UCSD-AML1 (cell line): Measurements from ENCODE around the gene IQGAP1.

Source experiments
- DNase-seq: peaks from one replicate; lab custom pipeline; 2025; ENCODE audit not compliant: unreplicated experiment; lab: John Stamatoyannopoulos, UW

IQGAP1 gene

DNA sequence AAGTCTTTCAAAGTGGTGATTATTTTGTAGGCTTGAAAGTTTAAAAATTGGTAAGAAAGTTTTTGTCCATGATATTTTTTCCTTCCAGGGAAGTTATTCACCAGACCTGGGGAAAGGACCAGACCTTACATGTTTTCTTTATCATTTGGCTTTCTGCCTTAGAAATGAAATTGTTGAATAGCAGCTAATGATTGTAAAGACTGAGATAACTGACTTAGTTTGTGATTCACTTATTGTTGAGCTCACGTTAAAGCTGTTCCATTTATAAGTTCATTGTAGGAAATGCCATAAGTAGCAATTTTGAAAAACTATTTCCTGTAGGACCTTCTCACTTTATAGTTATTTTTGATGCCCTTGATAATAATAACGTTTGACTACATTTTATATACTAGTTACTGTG is 51.9 kb downstream of the IQGAP1 start:
- DNase-seq: no peak

DNA sequence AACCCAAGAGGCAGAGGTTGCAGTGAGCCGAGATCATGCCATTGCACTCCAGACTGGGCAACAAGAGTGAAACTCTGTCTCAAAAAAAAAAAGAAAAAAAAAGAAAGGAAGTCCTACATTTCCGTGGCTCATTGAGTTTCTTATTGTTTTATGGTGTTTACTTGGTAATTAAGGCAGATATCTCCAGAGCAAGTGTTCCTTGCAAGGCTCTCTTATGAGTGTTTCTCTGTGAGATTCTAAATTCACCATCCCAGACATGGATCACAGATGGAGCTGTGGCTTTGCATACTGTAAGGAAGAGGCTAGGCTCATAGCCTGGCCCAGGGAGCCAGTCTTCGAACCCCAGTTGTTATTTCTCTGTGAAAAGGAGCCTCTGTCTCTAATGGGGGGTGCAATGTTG is 53.0 kb downstream of the IQGAP1 start:
- no peak for DNase-seq

DNA sequence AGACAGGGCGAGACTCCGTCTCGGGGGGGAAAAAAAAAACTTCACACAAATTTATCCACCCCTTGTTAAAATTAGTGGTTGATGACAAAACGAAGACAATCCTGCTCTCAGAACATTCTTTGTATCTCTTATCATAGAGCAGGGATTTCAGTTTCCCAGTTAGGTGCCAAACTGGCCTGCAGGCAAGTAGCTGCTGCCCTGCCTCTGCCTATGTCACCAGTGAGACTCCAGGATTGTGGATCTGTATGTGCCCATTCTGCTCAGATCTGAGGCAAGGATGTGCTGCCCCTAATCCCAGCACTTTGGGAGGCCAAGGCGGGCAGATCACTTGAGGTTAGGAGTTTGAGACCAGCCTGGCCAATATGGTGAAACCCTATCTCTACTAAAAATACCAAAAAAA is 54.4 kb downstream of the IQGAP1 start:
- no peak for DNase-seq

DNA sequence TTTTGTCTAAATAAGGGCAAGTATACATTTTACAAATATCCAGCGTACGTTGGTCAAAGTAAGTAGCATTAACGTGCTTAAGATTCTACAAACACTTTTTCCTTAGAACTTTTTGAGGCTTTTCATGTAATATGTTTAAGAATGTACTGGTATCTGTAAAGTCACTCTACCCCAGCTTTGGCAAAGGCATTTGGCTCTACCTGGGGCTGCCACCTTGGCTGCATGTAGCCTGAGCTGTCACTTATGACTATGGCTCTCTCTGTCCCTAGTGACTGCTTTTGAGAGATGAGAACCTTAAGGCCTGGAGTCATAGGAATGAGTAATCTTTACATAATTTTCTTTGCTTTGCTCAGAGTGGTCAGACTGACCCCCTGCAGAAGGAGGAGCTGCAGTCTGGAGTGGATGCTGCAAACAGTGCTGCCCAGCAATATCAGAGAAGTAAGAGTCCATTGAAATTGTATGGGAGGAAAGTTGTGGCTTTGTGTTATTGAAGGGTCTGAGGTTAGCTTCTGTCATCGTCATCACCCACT is 61.2 kb downstream of the IQGAP1 start:
- DNase-seq: no peak

DNA sequence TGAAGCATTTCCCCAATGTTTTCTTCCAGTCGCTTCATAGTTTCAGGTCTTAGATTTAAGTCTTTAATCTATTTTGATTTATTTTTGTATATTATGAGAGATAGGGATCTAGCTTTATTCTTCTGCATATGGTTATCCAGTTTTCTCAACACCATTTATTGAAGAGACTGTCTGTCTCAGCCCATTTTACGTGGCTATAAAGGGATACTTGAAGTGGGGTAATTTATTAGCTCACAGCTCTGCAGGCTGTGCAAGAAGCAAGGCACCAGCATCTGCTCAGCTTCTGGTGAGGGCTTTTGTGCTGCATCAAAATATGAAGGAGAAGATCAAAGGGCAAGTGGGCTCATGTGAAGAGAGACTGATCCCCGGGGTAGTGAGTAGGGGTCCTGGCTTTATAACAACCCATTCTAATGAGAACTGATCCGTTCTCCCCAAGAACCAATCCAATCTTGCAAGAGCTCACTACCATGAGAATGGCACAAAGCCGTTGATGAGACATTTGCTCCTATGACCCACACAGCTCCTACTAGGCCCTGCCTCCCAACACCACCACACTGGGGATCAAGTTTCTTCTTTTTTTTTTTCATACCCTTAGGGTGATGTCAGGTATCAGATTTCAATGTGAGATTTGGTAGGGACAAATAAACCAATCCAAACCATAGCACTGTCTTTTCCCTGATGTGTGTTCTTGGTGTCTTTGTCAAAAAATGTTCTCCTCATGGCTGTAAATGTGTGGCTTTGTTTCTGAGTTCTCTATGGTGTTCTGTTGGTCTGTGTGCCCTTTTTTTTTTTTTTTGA is 63.2 kb downstream of the IQGAP1 start:
- no peak for DNase-seq

DNA sequence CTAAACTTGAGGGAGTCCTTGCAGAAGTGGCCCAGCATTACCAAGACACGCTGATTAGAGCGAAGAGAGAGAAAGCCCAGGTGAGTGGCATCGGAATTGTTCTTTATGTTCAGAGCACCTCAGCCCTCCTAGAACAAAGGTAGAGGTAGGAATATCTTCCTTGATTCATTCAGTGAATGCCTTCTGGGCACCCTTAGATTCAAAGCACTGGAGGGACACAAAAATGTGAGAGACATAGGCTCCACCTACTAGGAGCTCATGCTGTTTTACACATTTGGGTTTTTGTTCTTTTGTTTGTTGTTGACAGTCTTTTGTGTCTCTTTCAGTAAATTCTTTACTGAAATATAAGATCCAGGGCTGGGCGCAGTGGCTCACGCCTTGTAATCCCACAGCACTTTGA is 68.2 kb downstream of the IQGAP1 start:
- no peak for DNase-seq

DNA sequence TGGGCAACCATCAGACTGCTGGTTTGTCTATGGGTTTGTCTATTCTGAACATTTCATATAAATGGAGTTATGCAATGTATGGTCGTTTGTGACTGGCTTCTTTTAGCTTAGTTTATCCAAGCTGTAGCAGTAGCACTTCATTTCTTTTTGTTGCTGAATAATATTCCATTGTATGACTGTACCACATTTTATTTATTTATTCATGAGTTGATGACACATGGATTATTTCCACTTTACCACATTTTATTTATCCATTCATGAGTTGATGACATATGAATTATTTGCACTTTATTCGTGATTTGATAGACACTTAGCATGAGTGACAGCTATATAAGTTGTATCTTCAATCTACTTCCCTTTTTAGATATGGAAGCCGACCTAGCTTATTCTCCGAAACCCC is 70.0 kb downstream of the IQGAP1 start:
- no peak for DNase-seq

DNA sequence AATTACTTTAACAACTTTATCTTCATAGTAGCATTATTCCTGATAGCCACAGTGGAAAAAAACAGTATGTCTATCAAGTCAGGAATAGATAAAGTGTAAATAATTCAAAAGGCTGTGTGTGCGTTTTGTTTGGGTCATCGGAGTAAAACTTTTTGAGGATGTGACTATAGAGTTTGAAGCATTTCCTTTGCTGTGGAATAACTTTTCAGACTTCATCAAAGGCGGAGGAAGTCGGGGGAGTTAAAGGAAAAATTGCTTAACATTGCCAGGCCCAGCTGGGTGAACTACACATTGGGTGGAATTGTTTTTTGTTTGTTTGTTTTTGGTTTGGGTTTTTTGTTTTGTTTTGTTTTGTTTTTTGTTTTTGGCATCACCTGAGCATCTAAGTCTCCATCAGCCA is 71.3 kb downstream of the IQGAP1 start:
- no peak for DNase-seq

DNA sequence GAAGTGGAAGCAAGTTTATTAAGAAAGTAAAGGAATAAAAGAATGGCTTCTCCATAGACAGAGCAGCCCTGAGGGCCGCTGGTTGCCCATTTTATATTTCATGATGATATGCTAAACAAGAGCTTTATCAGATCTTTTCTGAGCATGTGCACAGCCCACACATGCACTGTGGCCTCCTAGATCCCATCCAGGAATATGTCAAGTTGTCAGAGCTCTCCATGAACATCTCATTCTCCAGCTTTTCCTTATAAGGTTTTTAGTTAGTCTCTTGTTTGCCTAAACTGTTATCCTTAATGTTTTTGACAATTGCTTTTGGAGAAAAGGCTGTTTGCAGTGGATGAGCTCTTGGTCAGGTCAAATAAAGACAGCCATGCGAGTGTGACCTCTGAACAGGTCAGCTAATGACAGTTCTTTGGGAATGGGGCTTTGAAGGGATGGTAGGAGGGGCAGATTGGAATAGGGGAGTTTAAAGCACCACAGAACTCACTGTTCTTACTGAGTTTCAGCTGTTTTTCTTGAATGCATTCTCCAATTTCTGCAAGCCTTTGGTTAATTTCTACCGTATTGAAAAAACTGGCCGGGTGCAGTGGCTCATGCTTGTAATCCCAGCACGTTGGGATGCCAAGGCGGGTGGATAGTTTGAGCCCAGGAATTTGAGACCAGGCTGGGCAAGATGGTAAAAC is 72.2 kb downstream of the IQGAP1 start:
- no peak for DNase-seq

DNA sequence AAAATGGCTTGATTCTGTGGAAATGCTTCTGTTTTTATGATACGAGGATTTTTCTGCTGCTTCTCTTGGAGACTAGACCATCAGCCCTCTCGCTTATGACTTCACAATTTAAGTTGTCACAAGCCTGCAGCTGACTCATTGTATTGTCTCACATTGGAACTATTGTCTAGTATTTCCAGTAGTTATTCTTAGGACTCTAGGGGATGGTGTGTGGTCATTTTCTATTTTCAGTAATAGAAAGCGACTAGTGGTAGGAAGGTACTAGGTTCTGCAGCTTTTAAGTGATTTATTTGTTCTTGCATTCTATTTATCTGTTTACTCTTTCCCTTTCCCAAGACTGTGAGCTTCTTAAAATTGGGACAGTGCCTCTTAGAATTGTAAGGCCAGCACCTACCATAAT is 75.3 kb downstream of the IQGAP1 start:
- DNase-seq: no peak

DNA sequence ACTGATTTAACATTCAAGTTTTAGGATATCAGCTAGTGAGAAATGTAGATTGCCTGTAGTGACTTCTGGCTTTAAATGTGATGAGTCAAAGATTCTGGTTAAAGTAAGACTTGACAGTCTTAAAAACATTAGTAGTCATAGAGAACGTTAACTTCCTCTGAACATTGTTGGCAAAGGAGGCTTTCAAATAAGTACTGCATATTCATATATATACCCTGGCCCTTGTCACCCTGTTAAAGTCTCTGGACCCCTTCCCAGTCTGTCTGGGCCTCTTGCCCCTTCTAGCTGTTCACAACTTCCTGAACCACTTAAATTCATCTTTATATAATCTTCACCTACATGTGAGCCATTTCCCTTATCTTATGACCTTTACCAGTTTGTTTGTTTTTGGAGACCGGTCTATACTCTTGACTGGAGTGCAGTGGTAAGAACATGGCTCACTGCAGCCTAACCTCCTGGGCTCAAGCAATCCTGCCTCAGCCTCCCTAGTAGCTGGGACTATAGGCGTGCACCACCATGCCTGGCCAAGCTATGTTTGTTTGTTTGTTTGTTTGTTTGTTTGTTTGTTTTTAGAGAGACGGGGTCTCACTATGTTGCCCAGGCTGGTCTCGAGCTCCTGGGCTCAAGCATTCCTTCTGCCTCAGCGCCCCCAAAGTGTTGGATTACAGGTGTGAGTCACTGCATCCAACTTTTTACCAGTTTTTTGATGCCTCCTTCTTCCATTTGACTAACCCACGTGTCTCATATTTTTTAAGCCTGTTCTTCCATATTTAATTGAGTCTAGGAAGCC is 77.3 kb downstream of the IQGAP1 start:
- no peak for DNase-seq

DNA sequence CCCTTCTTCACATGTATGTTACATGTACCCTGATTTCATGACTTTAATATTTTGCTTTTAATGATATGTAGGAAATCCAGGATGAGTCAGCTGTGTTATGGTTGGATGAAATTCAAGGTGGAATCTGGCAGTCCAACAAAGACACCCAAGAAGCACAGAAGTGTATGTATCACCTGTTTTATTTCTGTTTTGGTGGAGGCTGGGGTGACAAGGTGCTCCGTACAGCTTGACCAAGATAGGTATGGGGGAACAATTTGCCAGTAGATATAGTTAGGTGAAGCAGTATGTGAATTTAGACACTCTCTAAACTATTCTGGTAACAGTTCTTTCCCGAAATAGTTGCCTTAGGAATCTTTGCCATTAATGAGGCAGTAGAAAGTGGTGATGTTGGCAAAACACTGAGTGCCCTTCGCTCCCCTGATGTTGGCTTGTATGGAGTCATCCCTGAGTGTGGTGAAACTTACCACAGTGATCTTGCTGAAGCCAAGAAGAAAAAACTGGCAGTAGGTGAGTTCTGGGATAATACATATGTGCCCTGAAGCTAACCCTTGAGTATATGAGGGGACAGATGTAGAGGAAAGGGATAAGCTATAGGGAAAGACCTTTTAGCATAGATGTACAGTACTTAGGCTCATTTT is 78.0 kb downstream of the IQGAP1 start:
- DNase-seq: no peak

DNA sequence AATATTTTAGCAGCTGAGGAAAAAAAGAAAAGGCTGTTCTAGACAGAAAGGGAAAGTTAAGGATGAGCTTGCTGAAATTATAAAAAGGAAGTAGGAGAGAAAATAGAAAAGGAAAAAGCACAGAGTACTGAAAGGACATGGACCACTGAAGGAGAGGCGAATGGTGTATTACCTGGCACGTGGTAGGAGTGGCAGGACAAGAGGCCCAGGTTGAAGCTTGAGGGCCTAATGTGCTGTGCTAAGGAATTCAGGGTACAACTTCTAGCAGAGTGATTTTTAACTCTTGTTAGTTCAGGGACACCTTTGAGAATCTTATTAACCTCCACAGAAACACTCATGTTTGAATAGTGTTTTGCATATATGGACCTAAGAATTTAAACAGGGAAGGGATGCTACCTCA is 81.7 kb downstream of the IQGAP1 start:
- DNase-seq: no peak

DNA sequence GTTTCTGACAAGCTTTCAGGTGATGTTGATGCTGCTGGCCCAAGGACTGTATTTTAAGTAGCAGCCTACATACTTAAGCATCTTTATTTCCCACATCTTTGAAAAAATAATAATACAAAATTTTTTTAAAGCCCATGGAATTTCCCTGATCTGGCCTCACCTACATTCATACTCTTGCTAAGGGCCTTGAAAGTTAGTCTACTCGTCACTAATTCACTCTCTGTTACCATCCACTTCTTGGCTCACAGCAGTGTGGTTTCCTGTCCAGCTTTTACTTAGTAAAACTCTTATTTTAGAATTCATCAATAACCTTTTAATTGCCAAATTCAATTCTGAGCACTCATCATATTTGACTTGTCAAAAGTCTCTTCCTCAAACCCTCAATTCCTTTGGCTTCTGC is 82.4 kb downstream of the IQGAP1 start:
- DNase-seq: no peak

DNA sequence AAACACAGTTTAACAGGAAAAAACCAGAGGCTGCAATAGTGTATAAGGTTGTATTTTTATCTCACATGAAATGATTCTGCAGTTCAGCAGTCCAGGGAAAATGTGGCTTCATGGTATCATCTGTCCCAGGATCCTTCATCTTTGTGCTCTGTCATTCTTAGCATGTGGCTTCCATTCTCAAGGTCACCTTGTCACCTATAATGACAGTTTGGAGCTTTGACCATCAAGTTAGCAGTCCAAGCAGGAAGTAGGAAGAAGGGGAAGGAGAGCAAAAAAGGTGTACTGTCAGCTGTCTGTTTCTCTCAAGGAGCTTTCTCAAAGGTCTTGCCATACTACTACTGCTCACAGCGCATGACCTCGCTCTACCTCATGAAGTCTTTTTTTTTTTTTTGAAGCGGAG is 83.1 kb downstream of the IQGAP1 start:
- DNase-seq: no peak

DNA sequence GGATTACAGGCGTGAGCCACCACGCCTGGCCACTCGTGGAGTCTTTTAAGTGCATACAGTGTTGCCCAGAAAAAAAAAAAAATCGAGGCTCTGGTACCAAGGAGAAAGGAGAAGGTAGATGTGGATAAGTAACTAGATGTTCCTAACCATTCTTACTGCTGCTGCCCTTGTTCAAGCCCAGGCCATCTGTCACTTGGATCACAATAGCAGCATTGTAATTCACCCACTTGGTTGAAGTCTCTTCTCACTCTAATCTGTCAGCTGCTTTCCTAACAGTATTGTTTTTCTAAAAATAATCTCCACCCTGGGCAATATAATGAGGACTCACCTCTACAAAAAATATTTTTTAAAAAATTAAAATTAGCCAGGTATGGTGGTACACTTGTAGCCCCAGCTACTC is 83.7 kb downstream of the IQGAP1 start:
- DNase-seq: no peak

DNA sequence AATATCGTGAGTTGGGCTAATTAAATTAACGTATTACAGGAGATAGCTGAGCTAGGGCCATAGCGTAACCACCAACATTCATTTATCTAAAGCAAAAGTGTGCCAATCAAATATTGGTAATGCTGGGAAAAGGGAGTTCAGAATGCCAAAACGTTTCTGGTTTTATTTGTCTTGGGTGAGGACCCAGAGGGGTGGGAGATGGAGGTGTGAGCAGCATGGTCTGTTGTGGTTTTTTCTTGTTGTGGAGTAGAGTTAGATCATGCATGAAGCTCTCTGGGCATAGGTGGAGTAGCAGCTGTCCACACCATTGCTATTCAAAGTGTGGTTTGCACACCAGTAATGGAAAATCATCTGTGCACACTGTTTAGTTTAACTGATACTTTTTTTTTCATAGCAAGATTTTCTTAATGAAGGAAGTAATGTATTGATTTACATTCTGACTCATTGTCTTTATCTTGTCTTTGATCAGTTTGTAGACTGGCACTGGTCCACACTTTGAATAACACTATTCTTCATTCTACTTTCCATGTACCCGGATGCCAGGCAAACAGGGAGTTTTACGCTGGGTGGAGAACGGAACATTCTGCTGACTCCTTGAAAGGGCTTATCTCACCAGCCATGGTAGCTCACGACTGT is 90.9 kb downstream of the IQGAP1 start:
- no peak for DNase-seq

DNA sequence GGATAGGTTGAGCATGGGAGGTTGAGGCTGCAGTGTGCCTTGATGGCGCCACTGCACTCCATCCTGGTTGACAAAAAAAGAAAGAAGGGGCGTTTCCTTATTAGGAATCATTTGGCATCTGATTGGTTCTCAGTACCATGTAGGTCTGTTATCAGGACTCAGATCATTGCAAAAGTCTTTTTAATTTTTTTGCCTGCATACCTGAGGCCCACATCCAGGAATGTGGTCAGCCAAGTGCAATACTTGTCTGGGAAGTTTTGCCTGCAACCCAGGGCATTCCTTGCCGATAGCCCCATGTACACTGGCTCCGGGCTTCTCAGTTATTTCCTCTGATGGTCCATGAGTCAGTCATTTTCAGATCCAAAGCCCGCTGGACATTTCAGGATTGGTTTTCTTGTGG is 91.6 kb downstream of the IQGAP1 start:
- no peak for DNase-seq

DNA sequence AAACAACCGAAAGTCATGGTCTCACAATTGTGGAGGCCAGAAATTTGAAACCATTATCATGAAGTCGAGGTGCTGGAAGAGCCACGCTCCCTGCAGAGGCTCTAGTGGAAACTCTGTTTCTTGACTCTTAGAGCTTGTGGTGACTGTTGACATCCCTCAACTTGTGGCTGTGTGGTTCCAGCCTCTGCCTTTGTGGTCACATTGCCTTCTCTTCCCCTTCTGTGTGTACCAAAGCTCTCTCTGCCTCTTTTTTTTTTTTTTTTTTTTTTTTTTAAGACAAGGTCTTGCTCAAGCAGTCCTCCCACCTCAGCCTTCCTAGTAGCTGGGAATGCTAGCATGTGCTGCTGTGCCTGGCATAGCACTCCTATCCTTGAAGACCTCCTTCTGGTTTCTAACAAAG is 93.0 kb downstream of the IQGAP1 start:
- peak; percentile 72 for DNase-seq

DNA sequence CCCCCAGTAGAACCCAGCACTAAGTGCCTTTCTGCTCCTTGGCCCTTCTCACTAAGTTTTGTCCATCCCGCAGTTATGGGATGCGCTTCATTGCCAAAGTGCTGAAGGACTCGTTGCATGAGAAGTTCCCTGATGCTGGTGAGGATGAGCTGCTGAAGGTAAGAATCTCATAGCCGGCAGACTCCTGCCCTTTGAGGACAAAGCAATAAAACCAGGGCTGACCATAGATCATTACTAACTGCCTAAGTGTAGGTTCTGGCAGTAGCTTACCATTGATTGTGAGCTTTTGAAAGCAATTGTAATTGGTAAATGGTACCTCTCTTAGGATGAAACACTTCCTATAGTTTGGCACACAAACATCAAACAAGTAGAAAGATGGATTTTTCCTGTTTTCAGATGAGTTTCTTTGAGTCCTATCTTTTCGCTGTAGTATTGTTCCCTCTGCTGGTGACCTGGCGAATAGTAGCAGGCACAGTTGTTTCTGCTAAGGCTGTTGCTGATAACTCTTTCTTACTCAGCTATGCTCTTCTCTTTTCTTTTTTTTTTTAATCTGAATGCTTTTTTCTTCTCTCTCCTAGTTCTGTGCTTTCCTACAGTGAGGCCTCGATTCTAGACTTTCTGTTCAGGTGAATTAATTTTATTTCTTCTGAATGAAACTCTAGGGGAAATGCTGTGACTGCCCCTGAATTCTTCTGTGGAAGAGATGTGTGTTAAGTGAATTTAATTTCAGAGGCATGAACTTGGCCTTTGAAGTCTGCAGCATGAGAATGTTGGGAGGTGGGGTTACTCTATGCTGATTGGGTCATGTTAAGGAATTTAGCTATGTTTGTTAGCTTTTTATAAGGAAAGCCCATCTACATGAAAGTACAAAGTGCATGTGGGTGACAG is 94.3 kb downstream of the IQGAP1 start:
- peak; percentile 19 for DNase-seq
